ENCODE measurements around the gene ADIRF. TPM values are rescaled to one million over a fixed set of nuclear protein-coding genes. Genes with fewer than 3 reads are reported as not detected.

The ADIRF gene
- polyA plus RNA-seq, 1 donor (not counting 4 experiments of a cell fraction or from before 2014, with no cell fraction given) = 157 TPM

DNA sequence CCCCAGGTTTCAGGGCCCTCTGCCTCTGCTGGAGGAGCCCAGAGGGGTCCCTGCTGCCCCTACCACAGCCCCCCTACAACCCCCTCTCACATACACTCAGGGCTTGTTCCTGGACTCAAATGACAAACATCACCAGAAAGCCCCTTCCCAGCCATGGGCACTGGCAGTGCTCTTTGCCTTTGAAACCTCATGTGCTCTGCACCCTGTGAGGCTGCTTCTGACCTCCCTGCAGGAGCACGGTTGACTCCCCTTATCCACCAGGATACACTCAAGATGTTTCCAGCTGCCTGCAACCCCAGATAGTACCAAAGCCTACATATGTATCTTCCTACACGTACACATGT, 3.5 kb upstream of the ADIRF start:
- H3K4me1 ChIP-seq (ENCODE audit: control insufficient read depth, extremely low read depth, insufficient read depth, low read length) = peaks cover 51% of the 10 kb centered on the region
- no peak overlapping the region for H3K4me2 ChIP-seq (ENCODE audit: control insufficient read depth, extremely low read depth, insufficient read depth, low read depth, low read length)
- H3K9me1 ChIP-seq (ENCODE audit: control insufficient read depth, extremely low read depth, insufficient read depth, low read length) = peaks cover 2% of the 10 kb centered on the region
- no peak overlapping the region for H2AFZ ChIP-seq (ENCODE audit: control insufficient read depth, low read length)
- dilution Hi-C loops (cut with MboI; ENCODE audit: extremely low pct_ligation_motif_present, low sequenced_read_pairs) = no loop called here
- no peak for TF ChIP-seq EZH2 (IDR thresholded peaks at IDR 0.05; ENCODE audit: low read length)
- TF ChIP-seq, protein P1, sequence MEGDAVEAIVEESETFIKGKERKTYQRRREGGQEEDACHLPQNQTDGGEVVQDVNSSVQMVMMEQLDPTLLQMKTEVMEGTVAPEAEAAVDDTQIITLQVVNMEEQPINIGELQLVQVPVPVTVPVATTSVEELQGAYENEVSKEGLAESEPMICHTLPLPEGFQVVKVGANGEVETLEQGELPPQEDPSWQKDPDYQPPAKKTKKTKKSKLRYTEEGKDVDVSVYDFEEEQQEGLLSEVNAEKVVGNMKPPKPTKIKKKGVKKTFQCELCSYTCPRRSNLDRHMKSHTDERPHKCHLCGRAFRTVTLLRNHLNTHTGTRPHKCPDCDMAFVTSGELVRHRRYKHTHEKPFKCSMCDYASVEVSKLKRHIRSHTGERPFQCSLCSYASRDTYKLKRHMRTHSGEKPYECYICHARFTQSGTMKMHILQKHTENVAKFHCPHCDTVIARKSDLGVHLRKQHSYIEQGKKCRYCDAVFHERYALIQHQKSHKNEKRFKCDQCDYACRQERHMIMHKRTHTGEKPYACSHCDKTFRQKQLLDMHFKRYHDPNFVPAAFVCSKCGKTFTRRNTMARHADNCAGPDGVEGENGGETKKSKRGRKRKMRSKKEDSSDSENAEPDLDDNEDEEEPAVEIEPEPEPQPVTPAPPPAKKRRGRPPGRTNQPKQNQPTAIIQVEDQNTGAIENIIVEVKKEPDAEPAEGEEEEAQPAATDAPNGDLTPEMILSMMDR (optimal IDR thresholded peaks at IDR 0.05 in 1 of 3, IDR thresholded peaks at IDR 0.05 in 1 of 3, conservative IDR thresholded peaks at IDR 0.05 in 1 of 3; ENCODE audit: extremely low read depth in 1 of 3, insufficient read depth in 2 of 3, low read length in 3 of 3) = no peak
- FAIRE-seq (no peak), DNase-seq (ENCODE audit: low read depth, low spot score) (no peak)
- H3K36me3 ChIP-seq (ENCODE audit: control insufficient read depth in 2 of 2, extremely low read depth in 1 of 2, insufficient read depth in 2 of 2, low read length in 2 of 2) = peaks cover 2 to 6% of the 10 kb centered on the region in 2 experiments
- no peaks in the 10 kb centered on the region for H3K27me3 ChIP-seq (ENCODE audit: control insufficient read depth, extremely low read depth, insufficient read depth, low read length)
- no peak overlapping the region for H3K4me3 ChIP-seq (ENCODE audit: control insufficient read depth in 2 of 3, extremely low read depth in 1 of 3, insufficient read depth in 2 of 3, low read depth in 1 of 3, low read length in 3 of 3)
- H3K9ac ChIP-seq (ENCODE audit: control insufficient read depth, extremely low read depth, insufficient read depth, low read length) = no peak overlapping the region
- peaks cover 36% of the 10 kb centered on the region for H3K79me2 ChIP-seq (ENCODE audit: control insufficient read depth, insufficient read depth, low read length)
- no peak overlapping the region for H3K27ac ChIP-seq (ENCODE audit: control insufficient read depth, insufficient read depth, low read length)
- H4K20me1 ChIP-seq (ENCODE audit: control insufficient read depth, extremely low read depth, insufficient read depth, low read length) = no peaks in the 10 kb centered on the region
- H3K9me3 ChIP-seq (ENCODE audit: control insufficient read depth, low read depth, low read length) = no peaks in the 10 kb centered on the region

DNA sequence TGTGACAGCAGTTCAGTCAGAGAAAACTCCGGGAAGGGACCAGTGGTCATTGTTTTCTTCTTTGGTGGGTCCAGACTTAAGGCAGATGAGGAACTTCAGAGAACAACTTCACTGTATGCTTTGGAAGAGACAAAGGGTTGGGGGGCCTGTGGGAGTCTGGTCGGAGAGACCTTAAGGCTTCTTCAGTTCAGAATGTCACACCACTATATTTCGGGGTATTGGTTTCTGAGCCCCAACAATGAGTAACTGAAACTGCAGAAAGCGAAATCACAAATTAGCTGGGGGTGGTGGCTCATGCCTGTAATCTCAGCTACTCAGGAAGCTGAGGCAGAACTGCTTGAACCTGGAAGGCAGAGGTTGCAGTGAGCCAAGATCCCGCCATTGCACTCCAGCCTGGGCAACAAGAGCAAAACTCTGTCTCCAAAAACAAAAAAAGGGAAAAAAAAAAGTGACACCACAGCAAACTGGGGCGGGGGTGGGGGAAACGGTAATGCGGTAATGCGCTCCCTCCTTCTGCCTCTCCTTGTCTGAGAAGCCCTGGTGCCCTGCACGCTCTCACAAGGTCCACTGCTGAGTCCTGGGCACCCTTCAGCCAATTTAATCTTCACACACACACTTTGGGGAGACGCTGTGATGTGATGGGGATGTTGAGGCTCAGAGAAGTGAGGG, 2.2 kb upstream of the ADIRF start:
- no peak for TF ChIP-seq EZH2 (IDR thresholded peaks at IDR 0.05; ENCODE audit: low read length)
- TF ChIP-seq, protein P1 (optimal IDR thresholded peaks at IDR 0.05 in 1 of 3, IDR thresholded peaks at IDR 0.05 in 1 of 3, conservative IDR thresholded peaks at IDR 0.05 in 1 of 3; ENCODE audit: extremely low read depth in 1 of 3, insufficient read depth in 2 of 3, low read length in 3 of 3) = no peak
- peak overlapping the region; percentile 100 for H3K27ac ChIP-seq (ENCODE audit: control insufficient read depth, insufficient read depth, low read length)
- peak overlapping the region; percentile 98 for H3K4me2 ChIP-seq (ENCODE audit: control insufficient read depth, extremely low read depth, insufficient read depth, low read depth, low read length)
- no peaks in the 10 kb centered on the region for H3K27me3 ChIP-seq (ENCODE audit: control insufficient read depth, extremely low read depth, insufficient read depth, low read length)
- H3K4me1 ChIP-seq (ENCODE audit: control insufficient read depth, extremely low read depth, insufficient read depth, low read length) = peaks cover 49% of the 10 kb centered on the region
- H4K20me1 ChIP-seq (ENCODE audit: control insufficient read depth, extremely low read depth, insufficient read depth, low read length) = no peaks in the 10 kb centered on the region
- peaks cover 2% of the 10 kb centered on the region for H3K9me1 ChIP-seq (ENCODE audit: control insufficient read depth, extremely low read depth, insufficient read depth, low read length)
- H3K9ac ChIP-seq (ENCODE audit: control insufficient read depth, extremely low read depth, insufficient read depth, low read length) = peak overlapping the region; percentile 99
- H3K36me3 ChIP-seq (ENCODE audit: control insufficient read depth in 2 of 2, extremely low read depth in 1 of 2, insufficient read depth in 2 of 2, low read length in 2 of 2) = peaks cover 2 to 6% of the 10 kb centered on the region in 2 experiments
- dilution Hi-C loops (cut with MboI; ENCODE audit: extremely low pct_ligation_motif_present, low sequenced_read_pairs) = no loop called here
- H3K79me2 ChIP-seq (ENCODE audit: control insufficient read depth, insufficient read depth, low read length) = peaks cover 35% of the 10 kb centered on the region
- FAIRE-seq (peak; percentile 66), DNase-seq (ENCODE audit: low read depth, low spot score) (no peak)
- H2AFZ ChIP-seq (ENCODE audit: control insufficient read depth, low read length) = peak overlapping the region; percentile 89
- no peaks in the 10 kb centered on the region for H3K9me3 ChIP-seq (ENCODE audit: control insufficient read depth, low read depth, low read length)
- peak overlapping the region in 2 of 3 experiments; percentile 18 to 95 for H3K4me3 ChIP-seq (ENCODE audit: control insufficient read depth in 2 of 3, extremely low read depth in 1 of 3, insufficient read depth in 2 of 3, low read depth in 1 of 3, low read length in 3 of 3)
